Activated T-cell treated with anti-CD3 and anti-CD28 coated beads, Interleukin-2, amount 50 U/mL, for 4 hours (primary cell): ENCODE results near the gene MRPL53. TPM values are rescaled to one million over a fixed set of nuclear protein-coding genes. Genes with fewer than 3 reads are reported as not detected.

ENCODE experiments used
- ATAC-seq, 2 donors: fragments of 200-7000 bp; cut with Tn5 transposase; one replicate each; pipeline ENCODE4 v1.10.0; 2021
- DNase-seq: peaks from one replicate; pipeline ENCODE4 v3.0.0-alpha.2; 2020
- H3K27me3 Mint-ChIP-seq: one replicate; pipeline ENCODE4 v1.8.0; 2021; ENCODE audit warnings: low read depth, mixed read lengths
- H3K36me3 Mint-ChIP-seq: one replicate; pipeline ENCODE4 v1.8.0; 2022; ENCODE audit warnings: mixed read lengths; ENCODE audit not compliant: insufficient read depth
- H3K4me1 Mint-ChIP-seq: one replicate; pipeline ENCODE4 v1.8.0; 2021; ENCODE audit warnings: low read depth, mixed read lengths
- H3K4me3 Mint-ChIP-seq: one replicate; pipeline ENCODE4 v1.8.0; 2021; ENCODE audit warnings: mild to moderate bottlenecking, moderate library complexity, mixed read lengths
- H3K9me3 Mint-ChIP-seq: one replicate; pipeline ENCODE4 v1.8.0; 2021; ENCODE audit warnings: mixed read lengths
- total RNA-seq, 3 donors: library from RNA; stranded (reverse); gene quantifications; one replicate each; pipeline ENCODE4 v1.2.1, GENCODE V29; 2021

MRPL53 gene
- total RNA-seq, 3 donors from 2014 or later: 105 to 106 (median 106) TPM

DNA sequence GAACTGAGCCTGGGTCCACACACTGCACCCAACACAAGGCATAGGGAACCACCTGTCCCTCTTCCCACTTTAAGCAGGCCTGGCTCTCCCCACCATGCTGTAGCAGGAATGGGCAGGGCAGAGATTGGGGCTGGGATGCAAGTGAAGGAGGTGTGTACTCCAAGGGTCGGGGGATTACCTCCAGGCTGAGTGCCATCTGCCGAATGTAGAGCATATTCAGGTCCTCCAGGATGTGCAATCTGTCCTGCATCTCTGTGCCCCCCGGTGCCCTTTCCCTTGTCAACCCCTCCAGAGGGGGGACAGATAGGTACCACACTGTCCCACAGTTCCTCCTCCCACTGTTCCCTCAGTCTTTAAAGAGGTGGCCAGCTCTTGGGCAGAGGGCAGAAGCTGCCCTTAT, 33.1 kb downstream of the MRPL53 start:
- DNase-seq (no peak), ATAC-seq (no peak)
- H3K36me3 Mint-ChIP-seq: no peaks in the 10 kb centered on the region
- peaks cover 30% of the 10 kb centered on the region for H3K27me3 Mint-ChIP-seq
- H3K4me3 Mint-ChIP-seq: no peak overlapping the region
- no peaks in the 10 kb centered on the region for H3K9me3 Mint-ChIP-seq
- peaks cover 9% of the 10 kb centered on the region for H3K4me1 Mint-ChIP-seq

DNA sequence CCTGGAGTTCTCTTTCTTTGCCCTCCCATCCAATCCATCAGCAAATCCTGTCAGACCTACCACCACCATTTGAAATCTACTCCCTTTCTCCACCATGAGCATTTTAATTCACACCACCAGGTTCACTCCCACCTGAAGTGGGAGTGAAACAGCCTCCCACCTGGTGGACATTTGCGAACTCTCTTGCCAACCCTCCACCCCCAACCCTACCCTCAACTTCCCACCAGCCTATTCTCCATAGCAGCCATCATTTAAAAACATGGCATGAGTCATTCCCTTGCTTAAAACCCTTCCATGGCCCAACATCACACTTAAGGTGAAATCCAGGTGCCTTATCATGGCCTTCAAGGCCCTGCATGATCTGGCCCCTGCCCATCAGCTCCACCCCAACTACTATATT, 34.2 kb downstream of the MRPL53 start:
- Mint-ChIP-seq H3K9me3 (no peaks in the 10 kb centered on the region), H3K36me3 (no peaks in the 10 kb centered on the region), H3K4me1 (peaks cover 9% of the 10 kb centered on the region), H3K4me3 (no peak overlapping the region), H3K27me3 (peaks cover 30% of the 10 kb centered on the region)
- ATAC-seq (no peak), DNase-seq (no peak)

DNA sequence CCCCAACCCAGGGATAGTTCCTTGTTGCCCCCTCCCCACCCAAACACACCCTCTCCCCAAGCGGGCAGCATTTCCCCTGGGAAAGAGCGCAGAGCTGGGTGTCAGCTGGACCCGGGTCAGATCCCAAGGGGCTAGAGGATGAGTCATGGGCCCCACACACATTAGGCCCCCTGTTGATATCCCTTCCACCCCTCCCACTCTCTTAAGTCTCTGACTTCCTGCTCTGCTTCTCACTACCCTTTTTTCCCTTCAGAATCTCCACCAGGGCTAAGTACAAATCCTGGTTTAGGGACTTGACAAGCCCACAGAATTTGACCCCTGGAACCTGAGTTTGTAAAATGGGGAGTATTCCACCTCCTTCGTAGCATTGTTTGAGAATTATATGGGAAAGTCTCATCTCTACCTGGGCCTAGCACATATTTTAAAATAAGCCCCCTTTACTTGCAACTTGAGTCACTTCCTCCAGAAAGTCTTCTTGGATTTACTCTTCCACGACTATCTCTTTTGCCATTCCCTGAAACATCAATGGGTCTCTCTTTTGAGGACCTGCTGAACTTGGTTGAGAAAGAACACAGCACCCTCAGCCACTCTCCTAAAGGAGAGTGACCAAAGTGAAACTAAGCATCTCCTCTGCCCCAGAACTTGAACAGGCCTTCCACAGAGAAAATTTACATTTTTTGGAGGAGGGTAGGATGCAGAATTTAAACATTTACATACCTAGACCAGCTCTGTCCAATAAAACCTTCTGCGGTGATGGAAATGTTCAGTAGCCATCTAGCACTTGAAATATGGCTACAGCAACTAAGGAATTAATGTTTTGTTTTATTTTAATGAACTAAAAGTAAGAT, 35.4 kb downstream of the MRPL53 start:
- Mint-ChIP-seq H3K9me3 (no peaks in the 10 kb centered on the region), H3K4me1 (peaks cover 6% of the 10 kb centered on the region), H3K4me3 (no peak overlapping the region), H3K27me3 (peaks cover 24% of the 10 kb centered on the region), H3K36me3 (no peaks in the 10 kb centered on the region)
- no peak for DNase-seq
- ATAC-seq: no peak

DNA sequence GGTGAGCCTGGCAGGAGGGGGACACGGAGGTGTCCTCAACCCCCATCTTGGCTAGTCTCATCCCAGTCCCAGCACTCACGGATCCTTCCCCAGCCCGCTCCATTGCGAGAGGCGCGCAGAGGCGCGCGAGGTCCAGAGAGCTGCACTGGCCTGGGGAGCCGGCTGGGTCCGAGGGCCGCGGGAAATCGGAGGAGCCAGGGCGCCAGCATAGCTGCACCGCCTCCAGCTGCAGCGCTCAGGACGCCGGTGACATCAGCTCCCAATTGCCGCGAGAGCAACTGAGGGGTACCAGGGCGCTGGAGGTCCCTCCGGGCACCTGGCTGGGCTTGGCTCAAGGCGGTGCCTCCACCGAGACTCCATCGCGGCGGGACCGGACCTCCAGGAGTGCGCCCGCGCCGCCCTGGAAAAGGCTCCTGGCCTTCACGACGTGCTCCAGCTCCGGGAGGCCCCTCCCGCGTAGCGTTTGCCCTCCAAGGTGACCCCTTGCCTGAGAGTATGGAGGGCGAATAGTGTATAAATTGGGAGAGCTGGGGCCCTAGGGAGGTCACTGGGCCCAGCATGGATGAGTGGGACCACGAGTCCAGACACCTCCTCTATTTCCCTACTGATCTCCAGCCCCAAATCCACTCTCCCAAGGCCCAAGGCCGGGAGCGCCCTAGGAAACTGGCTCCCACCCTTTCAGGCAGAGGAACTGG, 36.2 kb downstream of the MRPL53 start:
- H3K36me3 Mint-ChIP-seq: no peaks in the 10 kb centered on the region
- no peaks in the 10 kb centered on the region for H3K9me3 Mint-ChIP-seq
- ATAC-seq (no peak), DNase-seq (no peak)
- H3K27me3 Mint-ChIP-seq: peaks cover 22% of the 10 kb centered on the region
- no peak overlapping the region for H3K4me3 Mint-ChIP-seq
- peaks cover 6% of the 10 kb centered on the region for H3K4me1 Mint-ChIP-seq

DNA sequence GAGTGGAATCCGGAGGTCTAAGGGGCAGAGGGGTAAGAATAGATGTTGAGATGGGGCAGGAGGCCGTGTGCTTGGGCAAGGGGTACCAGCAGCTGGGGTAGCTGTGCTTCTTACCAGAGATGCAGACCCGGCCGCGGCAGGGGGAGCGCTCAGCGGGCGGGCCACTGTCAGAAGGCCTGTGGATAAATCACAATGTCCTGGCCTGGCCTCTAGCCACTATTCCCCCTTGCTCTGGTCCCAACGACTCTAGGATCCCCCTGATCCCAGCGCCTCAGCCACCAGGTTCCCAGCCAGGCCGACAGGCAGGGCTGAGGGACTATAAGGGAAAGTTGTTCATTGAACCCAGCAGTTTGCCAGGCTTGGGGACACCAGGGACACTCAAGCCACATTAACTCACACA, 42.0 kb downstream of the MRPL53 start:
- H3K4me3 Mint-ChIP-seq: no peak overlapping the region
- DNase-seq (no peak), ATAC-seq (no peak)
- H3K9me3 Mint-ChIP-seq: no peaks in the 10 kb centered on the region
- peaks cover 3% of the 10 kb centered on the region for H3K36me3 Mint-ChIP-seq
- H3K27me3 Mint-ChIP-seq: no peaks in the 10 kb centered on the region
- no peaks in the 10 kb centered on the region for H3K4me1 Mint-ChIP-seq

DNA sequence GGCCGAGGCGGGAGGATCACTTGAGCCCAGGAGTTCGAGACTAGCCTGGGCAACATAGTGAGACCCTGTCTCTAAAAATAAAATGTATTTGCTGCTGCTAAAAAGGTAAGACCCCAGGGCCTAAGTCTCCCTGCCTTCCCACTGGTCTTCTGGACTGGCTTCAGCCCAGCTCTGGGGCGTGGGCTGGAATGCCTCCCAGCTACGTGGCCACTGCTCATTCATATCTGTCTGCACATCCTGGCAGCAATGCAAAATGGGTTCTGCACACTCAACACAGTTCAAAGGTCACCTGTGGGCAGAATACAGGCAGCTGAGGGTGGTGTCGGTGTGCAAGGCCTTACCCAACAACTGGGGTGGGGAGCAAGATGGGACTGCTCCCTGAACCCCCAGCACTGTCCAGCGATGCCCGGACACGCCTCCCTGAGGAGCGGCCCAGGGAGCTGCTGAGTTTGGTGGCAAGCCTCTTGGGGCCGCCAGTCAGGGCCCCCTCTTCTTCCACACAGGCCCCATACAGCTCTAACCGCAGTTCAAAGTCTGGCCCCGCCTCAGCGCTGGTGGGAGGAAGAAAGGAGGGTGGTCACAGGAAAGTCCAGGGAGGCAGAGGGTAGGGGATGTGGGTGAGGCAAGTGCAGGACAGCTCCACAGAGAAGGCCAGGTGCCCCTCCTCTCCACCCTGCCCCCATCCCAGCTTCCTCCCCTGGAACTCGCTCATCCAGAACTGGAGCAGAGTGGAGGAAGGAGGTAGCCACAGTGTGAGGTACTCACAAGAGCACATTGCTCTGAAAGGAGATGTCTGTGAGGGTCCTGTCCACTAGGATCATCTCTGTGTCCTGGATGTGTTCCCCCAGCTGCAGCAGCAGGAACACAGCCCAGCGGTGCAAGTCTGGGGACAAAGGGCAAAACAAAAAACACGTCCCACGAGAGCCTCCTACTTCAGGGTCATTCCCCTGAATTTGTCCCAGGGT, 42.7 kb downstream of the MRPL53 start:
- Mint-ChIP-seq H3K4me3 (no peak overlapping the region), H3K4me1 (no peaks in the 10 kb centered on the region), H3K27me3 (no peaks in the 10 kb centered on the region), H3K9me3 (no peaks in the 10 kb centered on the region), H3K36me3 (peaks cover 4% of the 10 kb centered on the region)
- DNase-seq: no peak
- ATAC-seq: no peak

DNA sequence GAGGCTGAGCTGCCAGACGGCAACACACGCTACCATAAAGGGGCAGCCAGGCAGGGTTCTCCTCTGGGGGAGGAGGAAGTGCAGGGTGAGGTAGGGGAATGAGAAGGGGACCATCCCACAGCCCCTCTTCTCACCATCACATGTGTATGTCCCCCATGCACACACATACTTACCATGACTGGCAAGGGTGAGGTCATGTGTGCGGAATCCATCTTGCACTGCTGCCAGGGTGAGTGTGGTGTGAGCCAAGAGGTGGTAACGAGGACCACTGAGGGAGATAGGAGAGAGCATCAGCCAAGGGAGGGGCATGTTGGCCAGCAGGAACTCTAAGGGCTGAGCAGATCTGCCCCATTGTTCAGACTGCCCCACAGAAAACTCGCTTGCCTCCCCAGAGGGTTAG, 43.8 kb downstream of the MRPL53 start:
- ATAC-seq: no peak
- Mint-ChIP-seq H3K36me3 (peaks cover 6% of the 10 kb centered on the region), H3K4me3 (no peak overlapping the region), H3K4me1 (no peaks in the 10 kb centered on the region), H3K27me3 (no peaks in the 10 kb centered on the region), H3K9me3 (no peaks in the 10 kb centered on the region)
- DNase-seq: no peak

DNA sequence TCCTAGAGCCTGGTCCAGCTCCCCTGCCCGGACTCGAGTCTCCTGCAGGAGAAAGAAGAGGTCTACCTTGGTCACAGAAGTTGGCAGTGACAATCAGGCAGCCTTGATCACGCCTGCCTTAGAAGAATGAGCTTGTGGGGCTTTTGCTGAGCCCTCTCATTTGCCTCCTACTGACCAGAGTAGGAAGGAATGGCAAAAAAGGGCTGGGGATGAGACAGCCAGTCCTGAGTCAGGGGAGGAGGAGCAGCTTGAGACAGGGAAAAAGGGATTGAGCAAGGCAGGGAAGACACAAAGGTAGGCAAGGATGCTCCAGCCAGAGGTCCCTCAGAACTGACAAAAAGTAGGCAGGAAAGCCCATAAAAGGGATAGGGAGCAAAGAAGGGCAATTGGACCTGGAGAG, 44.9 kb downstream of the MRPL53 start:
- peaks cover 5% of the 10 kb centered on the region for H3K4me1 Mint-ChIP-seq
- no peak for ATAC-seq

DNA sequence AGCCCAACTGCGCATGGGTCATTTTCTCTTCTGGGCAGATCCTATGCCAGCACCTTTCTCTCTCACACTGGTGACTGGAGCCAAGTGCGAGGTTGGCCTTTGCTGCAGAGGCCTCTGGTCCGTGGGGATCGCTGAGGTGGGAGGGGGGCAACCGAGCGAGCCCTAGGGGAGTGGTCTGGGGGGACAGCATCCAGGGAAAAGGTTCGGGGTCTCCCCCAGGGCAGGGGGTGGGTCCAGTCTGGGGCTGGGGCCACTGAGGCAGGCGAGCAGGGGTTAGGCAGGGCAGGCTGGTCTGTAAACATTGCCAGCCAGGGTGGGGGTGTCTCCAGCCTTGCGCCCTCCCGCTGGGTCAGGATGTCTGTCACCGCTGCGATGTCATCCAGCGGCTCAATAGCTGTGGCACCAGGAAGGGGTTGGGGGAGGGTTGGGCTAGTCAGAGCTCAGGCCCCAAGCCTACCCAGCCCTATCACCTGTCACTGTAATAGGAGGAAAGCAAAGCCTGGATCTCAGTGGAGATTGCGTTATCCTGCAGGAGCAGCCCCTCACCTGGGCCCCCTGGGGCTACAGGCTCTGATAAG, 46.2 kb downstream of the MRPL53 start:
- Mint-ChIP-seq H3K27me3 (no peaks in the 10 kb centered on the region), H3K4me3 (no peak overlapping the region), H3K36me3 (peaks cover 6% of the 10 kb centered on the region), H3K9me3 (no peaks in the 10 kb centered on the region), H3K4me1 (peaks cover 14% of the 10 kb centered on the region)
- ATAC-seq (no peak), DNase-seq (no peak)

More for the DNA sequence above, 44.9 kb downstream of the MRPL53 start:
- H3K4me3 Mint-ChIP-seq: no peak overlapping the region
- H3K9me3 Mint-ChIP-seq: no peaks in the 10 kb centered on the region
- no peak for DNase-seq
- no peaks in the 10 kb centered on the region for H3K27me3 Mint-ChIP-seq
- H3K36me3 Mint-ChIP-seq: peaks cover 6% of the 10 kb centered on the region

DNA sequence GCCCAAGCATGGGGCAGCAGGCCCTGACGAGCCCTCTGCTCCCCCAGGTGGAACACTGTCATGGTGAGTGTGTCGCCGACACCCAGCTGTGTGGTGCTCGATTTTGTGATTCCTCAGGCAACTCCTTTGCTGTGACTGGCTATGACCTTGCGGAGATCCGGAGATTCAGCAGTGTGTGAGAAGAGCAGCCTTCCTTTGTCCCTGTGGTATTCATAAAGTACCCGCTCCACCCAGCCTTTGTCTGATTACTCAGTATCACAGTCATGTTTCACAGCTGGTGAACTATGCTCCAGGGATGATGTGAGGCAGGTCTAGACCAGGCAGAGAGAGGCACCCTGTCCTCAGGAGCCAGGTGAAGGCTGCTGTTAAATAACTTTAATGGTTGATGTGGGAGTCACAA, 47.0 kb downstream of the MRPL53 start:
- peaks cover 19% of the 10 kb centered on the region for H3K4me1 Mint-ChIP-seq
- no peaks in the 10 kb centered on the region for H3K9me3 Mint-ChIP-seq
- no peaks in the 10 kb centered on the region for H3K27me3 Mint-ChIP-seq
- no peak overlapping the region for H3K4me3 Mint-ChIP-seq
- peaks cover 6% of the 10 kb centered on the region for H3K36me3 Mint-ChIP-seq
- DNase-seq (no peak), ATAC-seq (no peak)

DNA sequence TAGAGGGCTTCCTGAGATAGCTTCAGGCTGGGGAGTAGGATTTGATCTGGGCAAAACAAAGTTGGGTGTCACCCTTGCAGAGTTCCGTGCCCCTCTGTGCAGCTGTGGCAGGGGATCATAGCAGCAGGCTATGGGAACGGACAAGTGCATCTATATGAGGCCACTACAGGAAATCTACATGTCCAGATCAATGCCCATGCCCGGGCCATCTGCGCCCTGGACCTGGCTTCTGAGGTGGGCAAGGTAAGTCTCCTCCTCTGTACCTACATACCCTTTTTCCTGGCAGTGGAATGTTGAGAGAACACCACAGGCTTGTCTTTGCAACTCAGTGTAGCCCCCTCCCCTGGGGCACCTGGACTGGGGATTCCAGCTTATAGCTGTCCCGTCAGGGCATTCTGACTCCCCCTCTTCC, 47.5 kb downstream of the MRPL53 start:
- Mint-ChIP-seq H3K36me3 (peaks cover 6% of the 10 kb centered on the region), H3K27me3 (no peaks in the 10 kb centered on the region), H3K4me1 (peaks cover 24% of the 10 kb centered on the region), H3K4me3 (no peak overlapping the region), H3K9me3 (no peaks in the 10 kb centered on the region)
- ATAC-seq: no peak
- DNase-seq: no peak

DNA sequence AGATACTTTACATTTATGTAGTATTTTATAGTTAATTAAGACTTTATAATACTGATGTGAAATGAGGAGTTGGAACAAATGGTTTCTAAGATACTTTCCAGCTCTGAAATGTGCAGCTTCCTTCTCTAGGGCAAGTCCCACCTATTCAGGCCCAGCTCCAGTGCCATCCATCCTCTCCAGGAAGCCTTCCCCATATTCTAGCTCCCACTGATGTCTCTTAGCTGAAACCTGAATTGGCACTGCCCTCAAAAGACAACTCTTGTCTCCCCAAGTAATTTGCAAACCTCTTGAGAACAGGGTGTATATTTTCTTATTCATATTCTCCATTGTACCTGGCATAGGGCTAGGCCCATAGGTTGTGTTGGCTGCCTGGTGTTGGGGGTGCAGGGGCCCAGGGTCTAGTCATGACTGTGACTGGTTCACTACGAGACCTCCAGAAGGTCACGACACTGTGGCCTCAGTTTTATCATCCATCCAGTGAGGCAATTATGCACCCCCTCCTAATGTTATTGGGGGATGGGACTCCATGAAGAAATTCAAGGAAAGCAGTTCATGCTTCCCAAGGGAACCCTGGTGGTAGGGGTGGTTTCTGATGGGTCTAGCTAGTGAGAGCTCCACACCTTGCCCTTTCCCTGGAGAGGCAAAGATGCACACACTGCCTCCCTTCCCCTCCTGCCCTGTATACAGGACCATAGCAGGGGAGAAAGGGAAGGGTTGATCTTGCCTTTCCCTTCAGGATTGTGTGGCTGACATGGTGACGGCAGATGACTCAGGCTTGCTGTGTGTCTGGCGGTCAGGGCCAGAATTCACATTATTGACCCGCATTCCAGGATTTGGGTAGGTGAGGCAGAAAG, 48.1 kb downstream of the MRPL53 start:
- Mint-ChIP-seq H3K36me3 (peaks cover 6% of the 10 kb centered on the region), H3K4me3 (no peak overlapping the region), H3K27me3 (no peaks in the 10 kb centered on the region), H3K4me1 (peaks cover 26% of the 10 kb centered on the region), H3K9me3 (no peaks in the 10 kb centered on the region)
- ATAC-seq (no peak), DNase-seq (no peak)
